Measurements from ENCODE around the gene LENEP.

The LENEP gene

GRCh38 chr1:155022136-155022926, 28.9 kb downstream of the LENEP start:
- DNase-seq: no peak

GRCh38 chr1:155022927-155023236, 29.5 kb downstream of the LENEP start:
- no peak for DNase-seq

DNA sequence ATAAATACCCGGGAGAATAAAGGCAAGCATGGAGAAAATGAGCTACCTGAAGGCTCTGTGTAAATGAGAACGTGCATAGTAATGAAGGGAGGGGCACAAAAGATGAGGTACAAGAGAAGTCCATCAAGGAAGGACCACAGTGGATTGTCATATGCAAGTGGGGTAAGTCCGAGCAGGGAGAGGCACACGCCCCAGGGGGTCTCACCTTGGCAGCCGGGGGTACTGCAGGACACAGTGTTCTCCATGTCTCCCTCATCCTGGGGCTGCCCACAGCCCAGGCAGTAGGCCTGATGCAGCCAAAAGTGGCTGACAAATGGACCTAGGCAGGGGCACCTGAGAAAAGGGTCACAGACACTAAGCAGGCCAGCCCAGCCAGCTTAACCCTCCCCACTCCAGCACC, 30.2 kb downstream of the LENEP start:
- no peak for DNase-seq

DNA sequence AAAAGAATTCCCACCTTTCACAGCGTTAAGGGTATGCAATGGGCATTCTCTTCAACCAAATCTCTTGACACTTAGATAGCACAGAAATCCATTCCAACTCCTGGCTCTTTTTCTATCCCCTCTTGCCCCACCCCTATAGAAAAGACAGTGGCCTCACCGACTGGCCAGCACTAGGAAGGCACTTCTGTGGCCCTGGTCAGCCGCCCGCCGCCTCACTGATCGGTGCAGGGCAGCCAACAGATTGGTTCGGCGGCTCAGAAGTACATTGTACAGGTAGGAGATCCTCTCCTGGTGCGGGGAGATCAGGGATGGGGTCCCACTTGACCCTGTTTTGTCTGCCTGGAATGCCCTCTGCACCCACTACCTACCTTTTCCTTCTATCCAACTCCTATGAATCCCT, 30.9 kb downstream of the LENEP start:
- no peak for DNase-seq

DNA sequence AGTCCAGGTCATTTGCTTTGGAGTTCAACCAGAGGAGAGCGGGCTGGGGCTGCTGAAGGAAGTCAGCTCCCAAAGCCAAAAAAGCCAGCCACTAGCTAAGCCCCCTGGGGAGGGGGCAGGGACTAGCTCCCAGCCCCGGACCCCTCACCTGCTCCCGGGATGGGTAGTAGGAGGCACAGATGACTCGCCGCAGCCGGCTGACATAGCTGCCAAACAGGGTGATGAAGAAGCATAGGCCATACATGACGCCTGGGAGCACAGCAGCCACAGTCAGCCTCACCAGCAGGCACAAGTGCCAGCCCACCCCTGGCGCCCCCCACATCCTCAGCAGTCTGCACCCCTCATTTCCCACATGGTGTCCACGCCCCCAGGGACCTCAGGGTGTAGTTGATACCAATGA, 32.8 kb downstream of the LENEP start:
- no peak for DNase-seq

DNA sequence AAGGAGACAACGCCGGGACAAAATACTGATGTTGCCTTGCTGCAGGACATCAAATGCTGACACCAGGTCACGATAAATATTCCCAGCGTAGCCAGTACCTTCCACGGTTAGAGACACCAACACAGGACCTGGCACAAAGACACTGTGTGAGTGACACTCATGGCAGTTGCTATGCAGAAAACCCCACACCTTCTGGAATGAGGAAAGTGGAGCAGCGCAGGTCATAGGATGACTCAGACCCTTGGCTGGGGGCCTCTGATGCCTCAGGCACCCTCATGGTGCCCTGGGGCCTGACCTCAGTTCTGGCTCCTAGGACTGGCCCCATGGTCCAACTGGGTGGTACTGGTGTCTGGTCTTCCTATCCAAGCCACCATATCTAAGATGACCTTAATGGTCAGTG, 33.2 kb downstream of the LENEP start:
- DNase-seq: no peak

GRCh38 chr1:155029513-155030242, 36.3 kb downstream of the LENEP start:
- no peak for DNase-seq

DNA sequence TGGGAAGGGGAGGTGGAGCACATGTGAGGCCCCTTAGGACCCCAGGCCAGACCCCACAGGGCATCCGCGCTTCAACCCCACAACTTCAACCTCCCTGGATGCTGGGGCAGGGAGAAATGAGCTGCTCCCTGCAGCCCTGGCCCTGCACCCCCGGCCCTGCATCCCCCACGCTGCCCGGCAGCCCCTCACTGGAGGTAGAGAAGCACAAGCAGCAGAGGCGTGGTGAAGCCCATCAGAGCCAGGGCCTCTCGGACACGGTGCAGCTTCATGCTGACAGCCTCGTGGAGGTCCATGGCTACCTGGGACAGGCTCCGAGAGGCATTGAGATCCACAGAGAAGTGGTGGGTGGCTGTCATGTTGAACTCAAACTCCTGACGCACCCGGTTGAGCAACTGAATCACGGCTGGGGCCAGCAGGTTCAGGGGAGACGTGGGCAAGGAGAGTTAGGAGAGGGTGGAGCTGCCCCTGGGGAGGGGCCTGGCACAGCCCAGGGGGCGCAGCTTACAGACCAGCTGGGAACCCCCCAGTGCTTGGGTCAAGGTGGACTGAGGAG, 36.9 kb downstream of the LENEP start:
- DNase-seq: no peak

DNA sequence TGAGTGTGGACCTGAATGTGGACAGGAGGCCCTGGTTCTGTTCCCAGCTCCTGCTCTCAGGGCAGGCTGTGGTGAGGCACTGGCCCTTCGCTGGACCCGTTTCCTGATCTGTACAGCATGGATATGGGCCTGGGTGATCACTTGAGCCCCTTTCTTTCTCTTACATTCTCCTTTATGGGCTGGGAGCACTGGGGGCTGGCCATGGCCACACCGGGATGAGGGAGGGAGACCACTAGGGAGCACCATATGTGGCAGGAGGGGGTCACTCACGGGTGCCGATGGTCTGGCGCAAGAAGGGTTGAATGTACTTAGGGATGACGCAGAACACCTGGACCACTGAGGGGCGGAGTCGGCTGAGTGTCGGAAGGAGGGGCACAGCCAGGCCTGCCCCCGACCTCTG, 37.5 kb downstream of the LENEP start:
- no peak for DNase-seq

DNA sequence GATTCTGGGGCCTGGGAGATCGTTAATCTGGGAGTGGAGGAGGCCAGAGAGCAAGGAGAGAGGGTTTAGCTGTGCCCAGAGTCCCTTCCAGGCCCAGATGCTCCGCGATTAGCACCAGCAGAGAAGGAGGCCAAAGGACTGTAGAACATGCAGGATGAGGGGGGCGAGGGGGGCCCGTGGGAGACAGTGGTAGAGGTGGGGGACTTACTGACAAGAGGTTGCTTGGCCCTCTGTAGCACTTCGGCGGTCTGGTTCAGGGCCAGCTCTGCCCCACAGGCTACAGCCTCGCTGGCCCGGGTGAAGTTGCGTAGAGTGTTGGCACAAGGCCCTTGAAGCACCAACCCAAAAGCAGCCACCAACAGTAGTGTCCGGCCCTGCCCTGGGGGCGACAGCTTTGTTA, 39.5 kb downstream of the LENEP start:
- DNase-seq: no peak

- no peak for DNase-seq
Measured at GRCh38 chr1:155033524-155033923, 40.1 kb downstream of the LENEP start, which contains the start of the genes DCST1 and DCST2. Gene DCST1 (plus strand): TSS chr1:155033824. CDS start chr1:155034037, 213 bp downstream. Gene DCST2 (minus strand): TSS chr1:155033781. CDS start chr1:155033701, 80 bp downstream.

DNA sequence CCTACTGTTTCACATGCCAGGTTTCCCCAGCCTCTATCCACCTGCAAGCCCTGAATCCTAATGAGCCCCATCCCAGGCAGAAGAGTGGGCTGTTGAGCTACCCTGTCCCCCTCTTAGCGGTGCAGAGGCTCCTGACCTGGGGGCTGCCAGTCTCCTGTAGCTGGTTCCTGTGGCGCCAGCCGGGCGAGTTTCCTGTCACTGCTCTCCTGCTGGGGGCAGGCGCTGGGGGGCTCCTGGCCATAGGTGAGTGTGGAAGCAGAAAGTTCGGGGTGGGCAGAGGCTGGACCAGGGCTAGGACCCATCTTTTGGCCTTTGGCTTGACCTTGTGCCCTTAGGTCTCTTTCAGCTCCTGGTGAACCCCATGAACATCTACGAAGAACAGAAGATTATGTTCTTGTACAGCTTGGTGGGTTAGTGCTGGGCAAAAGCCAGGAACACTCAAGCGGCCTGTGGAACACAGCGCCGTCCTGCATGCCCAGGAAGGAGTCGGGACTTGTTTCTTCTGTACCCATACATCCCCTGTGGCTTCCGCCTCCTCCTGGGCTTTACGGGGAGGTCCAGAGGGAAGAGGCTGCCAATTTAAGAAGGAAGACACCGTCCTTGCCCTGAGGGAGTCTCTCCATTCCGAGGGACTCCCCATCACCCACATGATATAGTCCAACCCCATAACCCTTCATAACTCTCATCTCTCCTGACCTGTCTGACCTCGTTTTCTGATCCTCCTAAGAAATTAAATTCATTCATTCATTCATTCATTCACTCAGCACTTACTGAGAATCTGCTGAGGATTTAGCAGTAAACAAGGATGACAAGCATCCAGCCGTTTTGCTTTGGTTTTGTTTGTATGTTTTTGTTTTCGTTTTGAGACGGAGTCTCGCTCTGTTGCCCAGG, 41.2 kb downstream of the LENEP start:
- no peak for DNase-seq

DNA sequence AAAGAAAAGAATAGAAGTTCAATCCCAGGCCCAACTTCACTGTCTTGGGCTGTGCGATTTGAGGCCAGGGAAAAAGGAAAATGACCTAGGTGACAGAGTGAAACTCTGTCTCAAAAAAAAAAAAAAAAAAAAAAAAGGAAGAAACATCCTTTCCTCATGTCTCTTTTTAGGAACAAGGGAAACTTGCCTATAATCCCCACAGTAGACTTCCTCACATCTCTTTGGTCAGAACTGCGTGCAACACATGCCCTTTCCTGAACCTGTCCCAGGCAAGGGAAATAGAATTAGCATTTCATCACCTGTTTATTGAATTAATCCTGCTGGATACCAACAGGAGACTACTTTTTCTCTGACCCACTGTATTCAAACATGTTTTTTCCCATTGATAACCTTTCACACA, 42.5 kb downstream of the LENEP start:
- no peak for DNase-seq

DNA sequence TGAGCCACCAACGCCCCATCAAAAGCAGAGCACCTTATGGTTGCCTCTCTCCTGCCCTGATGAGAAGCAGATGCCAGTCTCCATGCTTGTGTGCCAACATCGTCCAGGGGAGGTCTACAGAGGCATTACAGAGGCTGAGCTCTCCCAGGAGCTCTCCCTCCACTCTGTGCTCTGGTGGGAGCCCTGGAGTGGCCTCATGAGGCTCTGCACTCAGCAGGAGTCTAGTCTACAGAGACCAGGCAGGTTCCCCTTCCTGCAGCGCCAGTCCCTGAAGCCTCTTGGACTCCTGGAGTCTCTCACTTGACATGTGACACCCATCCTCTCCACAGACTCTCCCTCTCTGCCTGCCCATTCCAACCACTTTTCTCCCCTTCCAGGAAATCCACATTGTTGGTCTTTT, 43.7 kb downstream of the LENEP start:
- DNase-seq: no peak

- no peak for DNase-seq
Measured at GRCh38 chr1:155037851-155038441, 44.6 kb downstream of the LENEP start.

DNA sequence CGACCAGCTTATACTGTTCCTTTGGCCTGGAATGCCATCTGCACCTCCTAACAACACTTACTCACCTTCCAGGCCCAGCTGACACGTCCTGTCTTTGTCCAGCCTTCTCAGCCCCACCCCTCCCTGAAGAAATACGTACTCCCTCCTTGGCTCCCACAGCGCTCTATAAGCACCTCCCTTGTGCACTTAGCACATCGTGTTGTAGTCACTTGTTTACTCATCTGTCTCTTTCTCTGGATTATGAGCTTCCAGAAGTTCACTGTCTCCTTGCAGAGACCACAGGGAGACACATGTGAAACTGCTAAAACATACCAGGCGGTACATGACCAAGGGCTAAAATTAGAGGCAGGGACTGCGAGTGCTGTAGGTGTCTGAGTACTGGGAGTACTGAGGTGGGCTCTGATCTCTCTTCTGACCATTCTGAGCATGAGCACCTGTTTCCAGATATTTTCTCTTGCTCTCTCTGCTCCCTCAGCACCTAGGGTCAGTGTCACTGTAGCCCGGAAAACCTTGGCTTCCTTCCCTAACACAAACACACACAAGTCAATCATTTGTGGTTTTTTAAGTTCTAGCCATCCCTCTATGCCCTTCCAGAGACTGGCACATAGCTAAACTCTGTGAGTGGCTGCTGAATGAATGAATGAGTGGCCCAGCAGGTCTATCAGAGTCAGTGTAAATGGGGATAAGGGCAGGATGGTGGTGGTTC, 45.4 kb downstream of the LENEP start:
- no peak for DNase-seq

DNA sequence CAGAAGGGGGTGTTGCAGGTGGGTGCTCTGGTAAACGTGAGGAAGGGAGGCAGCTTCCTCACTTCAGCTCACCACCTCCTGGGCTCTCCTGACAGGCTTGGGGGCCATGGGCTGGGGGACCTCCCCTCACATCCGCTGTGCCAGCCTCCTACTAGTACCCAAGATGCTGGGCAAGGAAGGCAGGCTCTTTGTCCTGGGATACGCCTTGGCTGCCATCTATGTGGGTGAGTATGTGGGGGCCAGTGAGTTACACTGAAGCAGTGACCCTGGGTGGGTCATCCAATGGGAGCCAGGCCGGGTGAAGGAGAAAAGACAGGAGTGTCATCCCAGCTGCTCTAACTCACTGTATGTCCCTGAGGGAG, 45.9 kb downstream of the LENEP start:
- DNase-seq: no peak

GRCh38 chr1:155040358-155041093, 47.1 kb downstream of the LENEP start:
- no peak for DNase-seq

- DNase-seq: no peak
Measured at GRCh38 chr1:155042789-155043188, 49.4 kb downstream of the LENEP start.

DNA sequence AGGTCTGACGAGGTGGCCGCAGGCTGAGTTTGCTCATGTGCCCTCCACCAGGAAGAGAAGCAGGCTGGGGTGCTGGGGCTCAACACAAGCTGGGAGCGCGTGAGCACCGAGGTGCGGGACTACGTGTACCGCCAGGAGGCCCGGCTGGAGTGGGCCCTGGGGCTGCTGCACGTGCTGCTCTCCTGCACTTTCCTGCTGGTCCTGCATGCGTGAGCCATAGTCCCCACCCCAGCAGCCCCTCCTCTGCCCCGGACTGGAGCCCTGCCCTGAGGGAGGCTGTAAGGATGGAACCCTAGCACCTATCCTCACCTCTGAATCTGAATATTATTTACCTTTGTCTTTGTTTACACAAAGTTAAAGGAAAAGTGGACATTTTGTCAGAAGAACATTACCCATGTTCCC, 49.9 kb downstream of the LENEP start:
- no peak for DNase-seq
